ENCODE results near the gene NAV2.

DNA sequence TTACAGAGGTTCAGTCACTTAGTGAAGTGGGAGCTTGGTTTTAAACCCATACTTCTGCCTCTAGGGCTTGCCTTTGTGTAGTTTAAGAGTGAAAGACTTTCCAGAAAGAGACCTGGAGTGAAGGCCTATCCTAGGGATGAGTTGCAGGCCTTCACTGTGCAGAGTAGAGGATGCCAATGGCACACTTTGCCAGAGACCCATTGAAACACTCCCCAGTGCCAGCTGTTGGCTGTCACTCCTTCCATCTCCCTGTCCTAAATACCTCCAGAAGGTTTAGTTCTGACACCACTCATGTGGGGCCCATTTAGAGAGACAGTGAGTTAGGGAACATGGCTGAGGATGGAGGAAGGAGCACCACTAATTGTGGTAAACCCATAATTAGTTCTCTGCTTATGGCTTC lies 31.5 kb downstream of the NAV2 start:
- no peak for TF ChIP-seq ESRRG (CRISPR knock-in tag; IDR thresholded peaks at IDR 0.05)
- TF ChIP-seq ZNF70 (CRISPR knock-in tag; IDR thresholded peaks at IDR 0.05): no peak
- TF ChIP-seq, protein P1, sequence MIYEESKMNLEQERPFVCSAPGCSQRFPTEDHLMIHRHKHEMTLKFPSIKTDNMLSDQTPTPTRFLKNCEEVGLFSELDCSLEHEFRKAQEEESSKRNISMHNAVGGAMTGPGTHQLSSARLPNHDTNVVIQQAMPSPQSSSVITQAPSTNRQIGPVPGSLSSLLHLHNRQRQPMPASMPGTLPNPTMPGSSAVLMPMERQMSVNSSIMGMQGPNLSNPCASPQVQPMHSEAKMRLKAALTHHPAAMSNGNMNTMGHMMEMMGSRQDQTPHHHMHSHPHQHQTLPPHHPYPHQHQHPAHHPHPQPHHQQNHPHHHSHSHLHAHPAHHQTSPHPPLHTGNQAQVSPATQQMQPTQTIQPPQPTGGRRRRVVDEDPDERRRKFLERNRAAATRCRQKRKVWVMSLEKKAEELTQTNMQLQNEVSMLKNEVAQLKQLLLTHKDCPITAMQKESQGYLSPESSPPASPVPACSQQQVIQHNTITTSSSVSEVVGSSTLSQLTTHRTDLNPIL (CRISPR knock-in tag; IDR thresholded peaks at IDR 0.05; ENCODE audit: low read depth): no peak
- TF ChIP-seq TCF4 (CRISPR knock-in tag; IDR thresholded peaks at IDR 0.05; ENCODE audit: borderline replicate concordance): no peak
- TF ChIP-seq ISL1 (CRISPR knock-in tag; IDR thresholded peaks at IDR 0.05): no peak
- no peak for TF ChIP-seq OSR1 (CRISPR knock-in tag; IDR thresholded peaks at IDR 0.05)

All from SK-N-SH treated with all-trans-retinoic acid at 6 μM for 48 hours (cell line).